Astrocyte of the spinal cord (primary cell): Measurements from ENCODE around the gene SLCO2A1.

Source experiments
- DNase-seq: peaks from one replicate; pipeline ENCODE4 v3.0.0; 2011; ENCODE audit warnings: low read depth, low spot score
- H3K4me3 ChIP-seq: 2 replicates; pipeline ENCODE4 v1.5.1; 2011; ENCODE audit warnings: low read depth, mild to moderate bottlenecking, low read length, moderate library complexity
- in situ Hi-C: cut with HindIII; loops from 2 replicates; pipeline ENCODE4 v1.10.0; 2017; ENCODE audit warnings: low sequenced_read_pairs
- TF ChIP-seq, protein P1 (sequence below): IDR thresholded peaks from 2 replicates; pipeline ENCODE4 v1.5.1; 2012; ENCODE audit warnings: low read depth, mild to moderate bottlenecking, low read length, inconsistent platforms

Gene SLCO2A1

DNA sequence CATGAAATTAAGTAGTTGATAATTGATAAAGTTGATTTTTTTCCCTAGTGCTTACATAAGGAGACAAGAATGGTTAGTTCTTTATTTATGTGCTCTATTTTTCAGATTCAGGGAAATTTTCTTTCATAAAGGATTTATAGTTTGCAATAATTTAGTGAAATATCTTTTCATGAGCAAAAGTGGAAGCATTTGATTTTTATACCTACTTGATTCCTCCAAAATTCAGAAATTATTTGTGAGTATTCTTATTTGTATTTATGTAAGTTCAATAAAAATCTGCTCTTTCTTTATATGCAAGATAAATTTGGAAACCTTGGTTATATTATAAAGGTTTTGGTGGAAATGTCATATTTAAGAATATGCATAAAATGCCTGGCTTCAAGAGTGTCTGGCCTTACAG is 14.7 kb upstream of the SLCO2A1 start:
- no peak for DNase-seq
- in situ Hi-C loops, result no loop called here
- TF ChIP-seq, protein P1, sequence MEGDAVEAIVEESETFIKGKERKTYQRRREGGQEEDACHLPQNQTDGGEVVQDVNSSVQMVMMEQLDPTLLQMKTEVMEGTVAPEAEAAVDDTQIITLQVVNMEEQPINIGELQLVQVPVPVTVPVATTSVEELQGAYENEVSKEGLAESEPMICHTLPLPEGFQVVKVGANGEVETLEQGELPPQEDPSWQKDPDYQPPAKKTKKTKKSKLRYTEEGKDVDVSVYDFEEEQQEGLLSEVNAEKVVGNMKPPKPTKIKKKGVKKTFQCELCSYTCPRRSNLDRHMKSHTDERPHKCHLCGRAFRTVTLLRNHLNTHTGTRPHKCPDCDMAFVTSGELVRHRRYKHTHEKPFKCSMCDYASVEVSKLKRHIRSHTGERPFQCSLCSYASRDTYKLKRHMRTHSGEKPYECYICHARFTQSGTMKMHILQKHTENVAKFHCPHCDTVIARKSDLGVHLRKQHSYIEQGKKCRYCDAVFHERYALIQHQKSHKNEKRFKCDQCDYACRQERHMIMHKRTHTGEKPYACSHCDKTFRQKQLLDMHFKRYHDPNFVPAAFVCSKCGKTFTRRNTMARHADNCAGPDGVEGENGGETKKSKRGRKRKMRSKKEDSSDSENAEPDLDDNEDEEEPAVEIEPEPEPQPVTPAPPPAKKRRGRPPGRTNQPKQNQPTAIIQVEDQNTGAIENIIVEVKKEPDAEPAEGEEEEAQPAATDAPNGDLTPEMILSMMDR, result no peak
- H3K4me3 ChIP-seq, result no peak overlapping the region

DNA sequence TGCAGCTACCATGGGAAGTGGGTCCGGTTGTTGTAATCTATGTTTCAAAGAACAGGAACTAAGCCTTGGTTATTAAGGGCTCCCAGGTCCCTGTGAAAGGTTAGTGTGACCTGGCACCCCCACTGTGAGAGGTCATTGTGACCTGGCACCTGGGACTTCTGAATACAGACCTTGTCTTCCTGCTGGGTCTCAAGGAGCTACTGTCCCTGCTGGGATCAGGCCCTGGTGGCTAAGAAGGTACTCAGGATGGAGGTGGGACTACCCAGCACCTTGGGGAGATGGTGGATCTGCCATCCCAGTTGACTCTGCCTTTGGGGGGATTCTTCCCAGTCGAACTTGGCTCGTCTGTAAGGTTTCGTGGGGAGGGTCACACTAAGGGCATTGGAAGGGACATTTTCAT is 10.3 kb upstream of the SLCO2A1 start:
- TF ChIP-seq, protein P1, result no peak
- in situ Hi-C loops, result no loop called here
- no peak for DNase-seq
- no peak overlapping the region for H3K4me3 ChIP-seq

DNA sequence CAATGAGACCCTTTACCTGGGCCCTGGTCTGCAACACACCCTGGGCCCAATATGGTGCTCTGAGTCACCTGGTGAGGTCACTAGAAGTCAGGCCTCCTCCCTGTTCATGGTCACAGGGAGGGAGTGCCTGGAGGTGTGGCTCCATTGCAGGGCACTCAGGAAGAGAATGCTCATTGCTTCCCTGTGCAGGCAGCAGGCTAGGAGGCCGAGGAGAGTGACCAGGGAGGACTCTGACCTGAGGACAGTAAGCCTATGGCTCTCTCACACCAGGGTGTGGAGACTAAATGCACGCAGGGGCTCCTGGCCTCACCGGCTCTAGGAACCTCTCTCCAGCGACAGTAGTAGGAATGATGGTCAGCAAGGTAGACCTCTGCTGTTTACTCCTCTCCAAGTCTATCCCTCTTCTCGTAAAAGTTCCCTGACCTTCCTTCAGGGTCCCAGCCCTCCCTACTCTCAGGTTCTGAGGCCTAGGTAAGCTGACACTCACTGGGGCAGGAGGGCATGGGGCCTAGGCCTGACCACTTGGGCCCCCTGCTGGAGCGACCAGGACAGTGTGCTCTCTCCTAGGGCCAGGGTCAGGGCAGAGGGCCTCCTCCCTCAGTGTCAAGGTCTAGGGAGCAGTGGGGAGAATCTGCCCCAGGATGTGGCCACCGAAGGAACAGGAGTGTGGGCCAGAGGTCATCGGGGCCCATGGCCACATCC is 9.6 kb upstream of the SLCO2A1 start:
- in situ Hi-C loops, result no loop called here
- DNase-seq, result no peak
- H3K4me3 ChIP-seq, result no peak overlapping the region
- TF ChIP-seq, protein P1, result peak; percentile 12

DNA sequence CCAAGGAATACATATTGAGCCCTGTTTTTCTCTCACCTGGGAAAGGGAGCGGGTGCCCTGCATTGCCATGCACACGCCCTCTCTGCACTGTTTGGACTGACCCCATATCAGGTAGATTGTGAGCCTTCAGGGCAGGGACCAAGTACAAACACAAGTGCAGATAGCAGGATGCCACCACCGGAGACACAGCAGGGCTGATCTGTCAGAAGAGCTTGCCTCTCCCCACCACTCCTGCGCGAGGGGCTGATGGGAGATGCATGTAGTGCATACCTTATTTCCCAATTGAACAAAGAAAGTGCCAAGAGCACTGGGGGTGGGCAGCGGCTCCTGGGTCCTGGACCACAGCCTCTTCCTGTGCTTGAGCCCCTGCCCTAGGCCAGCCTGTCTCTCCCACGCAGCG is 9.0 kb upstream of the SLCO2A1 start:
- no peak overlapping the region for H3K4me3 ChIP-seq
- TF ChIP-seq, protein P1, result no peak
- in situ Hi-C loops, result no loop called here
- DNase-seq, result no peak

DNA sequence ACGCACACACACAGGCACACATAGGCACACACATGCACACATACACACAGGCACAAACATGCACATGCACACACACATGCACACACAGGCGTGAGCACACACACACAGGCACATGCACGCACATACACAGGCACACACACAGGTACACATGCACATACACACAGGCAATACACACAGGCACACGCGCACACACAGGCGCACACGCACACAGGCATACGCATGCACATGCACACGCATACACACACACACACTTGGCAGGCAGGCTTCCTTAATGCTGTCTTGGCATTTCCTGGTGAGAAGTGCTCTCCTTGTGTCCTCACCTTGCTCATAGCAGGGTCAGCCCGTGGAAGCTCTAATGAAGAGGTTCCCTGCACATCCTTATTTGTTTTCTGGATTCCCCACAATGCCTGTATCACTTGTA is 8.4 kb upstream of the SLCO2A1 start:
- DNase-seq, result no peak
- H3K4me3 ChIP-seq, result no peak overlapping the region
- TF ChIP-seq, protein P1, result no peak
- in situ Hi-C loops, result no loop called here

DNA sequence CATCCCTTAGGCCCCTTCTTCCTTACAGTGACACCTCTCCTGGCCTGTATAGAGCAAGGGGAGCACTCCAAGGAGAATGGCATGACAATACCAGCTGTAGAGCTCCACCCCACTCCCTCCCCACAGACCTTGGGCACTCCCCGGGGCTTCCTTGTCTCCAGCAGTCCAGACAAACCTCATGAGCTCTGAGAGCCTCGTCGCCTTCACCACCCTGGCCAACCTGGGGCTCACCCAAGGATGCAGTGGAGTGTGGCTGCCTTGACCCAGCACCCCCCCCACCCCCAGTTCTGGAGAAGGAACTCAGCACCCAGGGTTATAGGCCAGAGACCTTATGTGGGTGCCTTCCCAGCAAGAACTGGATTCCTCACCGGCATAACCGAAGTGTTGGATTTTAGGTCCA is 7.4 kb upstream of the SLCO2A1 start:
- TF ChIP-seq, protein P1, result no peak
- DNase-seq, result no peak
- in situ Hi-C loops, result no loop called here
- H3K4me3 ChIP-seq, result no peak overlapping the region
